Measurements from ENCODE around the gene SUMO3.

SUMO3 gene

GRCh38 chr21:44791993-44792392, 25.9 kb downstream of the SUMO3 start:
- no peak overlapping the region for H3K27ac ChIP-seq (ENCODE audit: low read depth, low read length)
- H3K27me3 ChIP-seq (ENCODE audit: low read length): no peaks in the 10 kb centered on the region
- no peak overlapping the region for H3K4me2 ChIP-seq (ENCODE audit: low read depth, low read length, poor library complexity, severe bottlenecking)
- no peak overlapping the region for H3K9ac ChIP-seq (ENCODE audit: low read length)
- H3K9me3 ChIP-seq (ENCODE audit: insufficient read depth, low read length): no peaks in the 10 kb centered on the region
- no peak overlapping the region for H3K4me3 ChIP-seq (ENCODE audit: insufficient read depth, low read length, poor library complexity, severe bottlenecking)
- H3F3A ChIP-seq (ENCODE audit: insufficient read depth): peaks cover 8% of the 10 kb centered on the region; the same call in 1 of the 2 replicates
- H4K20me1 ChIP-seq (ENCODE audit: low read depth, low read length): peaks cover 29% of the 10 kb centered on the region
- H3K9me2 ChIP-seq (replicated peaks; ENCODE audit: insufficient read depth, low read length): no peaks in the 10 kb centered on the region
- TF ChIP-seq EZH2phosphoT487 (conservative IDR thresholded peaks at IDR 0.05; ENCODE audit: low read length) (no peak), CTCF (IDR thresholded peaks at IDR 0.05; ENCODE audit: insufficient read depth, low read length, poor library complexity, severe bottlenecking) (no peak)
- no peak overlapping the region for H2AFZ ChIP-seq (ENCODE audit: low read depth, low read length, severe bottlenecking)
- 0 out of 2 replicates have a peak, but pooled peaks cover 9% of the 10 kb centered on the region for H3K36me3 ChIP-seq (ENCODE audit: low read length)
- H3K79me2 ChIP-seq (ENCODE audit: insufficient read depth, low read length): peaks cover 99% of the 10 kb centered on the region

- Histone ChIP-seq H3K9ac (ENCODE audit: low read length) (no peak overlapping the region), H3K9me2 (replicated peaks; ENCODE audit: insufficient read depth, low read length) (no peaks in the 10 kb centered on the region), H2AFZ (ENCODE audit: low read depth, low read length, severe bottlenecking) (no peak overlapping the region), H4K20me1 (ENCODE audit: low read depth, low read length) (peaks cover 29% of the 10 kb centered on the region), H3K36me3 (ENCODE audit: low read length) (0 out of 2 replicates have a peak, but pooled peaks cover 4% of the 10 kb centered on the region), H3K9me3 (ENCODE audit: insufficient read depth, low read length) (no peaks in the 10 kb centered on the region), H3K4me2 (ENCODE audit: low read depth, low read length, poor library complexity, severe bottlenecking) (no peak overlapping the region), H3F3A (ENCODE audit: insufficient read depth) (peaks cover 6% of the 10 kb centered on the region; the same call in 1 of the 2 replicates), H3K27me3 (ENCODE audit: low read length) (no peaks in the 10 kb centered on the region), H3K4me3 (ENCODE audit: insufficient read depth, low read length, poor library complexity, severe bottlenecking) (no peak overlapping the region), H3K79me2 (ENCODE audit: insufficient read depth, low read length) (peaks cover 99% of the 10 kb centered on the region), H3K27ac (ENCODE audit: low read depth, low read length) (no peak overlapping the region)
- no peak for TF ChIP-seq CTCF (IDR thresholded peaks at IDR 0.05; ENCODE audit: insufficient read depth, low read length, poor library complexity, severe bottlenecking)
- TF ChIP-seq EZH2phosphoT487 (conservative IDR thresholded peaks at IDR 0.05; ENCODE audit: low read length): no peak
Measured at GRCh38 chr21:44791246-44791645, 26.6 kb downstream of the SUMO3 start.

- no peak overlapping the region for H3K9ac ChIP-seq (ENCODE audit: low read length)
- peaks cover 22% of the 10 kb centered on the region for H4K20me1 ChIP-seq (ENCODE audit: low read depth, low read length)
- peaks cover 99% of the 10 kb centered on the region for H3K79me2 ChIP-seq (ENCODE audit: insufficient read depth, low read length)
- no peaks in the 10 kb centered on the region for H3K27me3 ChIP-seq (ENCODE audit: low read length)
- H3K4me2 ChIP-seq (ENCODE audit: low read depth, low read length, poor library complexity, severe bottlenecking): no peak overlapping the region
- no peaks in the 10 kb centered on the region for H3K9me2 ChIP-seq (replicated peaks; ENCODE audit: insufficient read depth, low read length)
- H2AFZ ChIP-seq (ENCODE audit: low read depth, low read length, severe bottlenecking): no peak overlapping the region
- 0 out of 2 replicates have a peak, but pooled peaks cover 6% of the 10 kb centered on the region for H3K36me3 ChIP-seq (ENCODE audit: low read length)
- no peaks in the 10 kb centered on the region for H3K9me3 ChIP-seq (ENCODE audit: insufficient read depth, low read length)
- no peak overlapping the region for H3K4me3 ChIP-seq (ENCODE audit: insufficient read depth, low read length, poor library complexity, severe bottlenecking)
- peaks cover 4% of the 10 kb centered on the region; the same call in 1 of the 2 replicates for H3F3A ChIP-seq (ENCODE audit: insufficient read depth)
- H3K27ac ChIP-seq (ENCODE audit: low read depth, low read length): no peak overlapping the region
- TF ChIP-seq CTCF (IDR thresholded peaks at IDR 0.05; ENCODE audit: insufficient read depth, low read length, poor library complexity, severe bottlenecking) (no peak), EZH2phosphoT487 (conservative IDR thresholded peaks at IDR 0.05; ENCODE audit: low read length) (no peak)
Measured at GRCh38 chr21:44790368-44790767, 27.5 kb downstream of the SUMO3 start.
